Stimulated activated CD4-positive, alpha-beta T cell treated with anti-CD3 and anti-CD28 coated beads, Interleukin-15, amount 100 ng/mL, for 24 hours (primary cell): Measurements from ENCODE around the gene SH3BP4.

Experiments used
- DNase-seq: peaks from one replicate; pipeline ENCODE4 v3.0.0-alpha.2; 2020

The SH3BP4 gene

GRCh38 chr2:235066490-235066889, 114.7 kb downstream of the SH3BP4 start:
- no peak for DNase-seq

GRCh38 chr2:235066895-235067294, 115.1 kb downstream of the SH3BP4 start:
- no peak for DNase-seq

GRCh38 chr2:235068701-235069100, 116.9 kb downstream of the SH3BP4 start:
- DNase-seq: no peak

GRCh38 chr2:235070063-235070706, 118.4 kb downstream of the SH3BP4 start:
- no peak for DNase-seq

- no peak for DNase-seq
These were observed 122.1 kb downstream of the SH3BP4 start for GRCh38 chr2:235073868-235074413.

- DNase-seq: no peak
These were observed 125.2 kb downstream of the SH3BP4 start for GRCh38 chr2:235077046-235077445.

GRCh38 chr2:235078182-235078581, 126.4 kb downstream of the SH3BP4 start:
- DNase-seq: no peak

- DNase-seq: no peak
These were observed 127.2 kb downstream of the SH3BP4 start for GRCh38 chr2:235078914-235079472.

GRCh38 chr2:235080101-235080500, 128.3 kb downstream of the SH3BP4 start:
- no peak for DNase-seq

- no peak for DNase-seq
These were observed 130.9 kb downstream of the SH3BP4 start for GRCh38 chr2:235082578-235083338.

GRCh38 chr2:235083822-235084221, 132.0 kb downstream of the SH3BP4 start:
- no peak for DNase-seq

GRCh38 chr2:235084424-235084823, 132.6 kb downstream of the SH3BP4 start:
- no peak for DNase-seq

- DNase-seq: no peak
These were observed 133.7 kb downstream of the SH3BP4 start for GRCh38 chr2:235085476-235085875.

- DNase-seq: no peak
These were observed 134.8 kb downstream of the SH3BP4 start for GRCh38 chr2:235086481-235087184.

GRCh38 chr2:235087832-235088495, 136.1 kb downstream of the SH3BP4 start:
- no peak for DNase-seq

GRCh38 chr2:235088496-235088921, 136.7 kb downstream of the SH3BP4 start:
- no peak for DNase-seq

GRCh38 chr2:235091421-235091820, 139.6 kb downstream of the SH3BP4 start:
- DNase-seq: no peak

GRCh38 chr2:235091983-235092382, 140.2 kb downstream of the SH3BP4 start:
- DNase-seq: no peak

GRCh38 chr2:235092433-235093223, 140.8 kb downstream of the SH3BP4 start:
- no peak for DNase-seq

- DNase-seq: no peak
These were observed 142.6 kb downstream of the SH3BP4 start for GRCh38 chr2:235094457-235094856.

- DNase-seq: no peak
These were observed 143.8 kb downstream of the SH3BP4 start for GRCh38 chr2:235095569-235095968.

GRCh38 chr2:235096447-235096846, 144.6 kb downstream of the SH3BP4 start:
- DNase-seq: no peak
